ENCODE measurements around the gene DNAAF8.

DNA sequence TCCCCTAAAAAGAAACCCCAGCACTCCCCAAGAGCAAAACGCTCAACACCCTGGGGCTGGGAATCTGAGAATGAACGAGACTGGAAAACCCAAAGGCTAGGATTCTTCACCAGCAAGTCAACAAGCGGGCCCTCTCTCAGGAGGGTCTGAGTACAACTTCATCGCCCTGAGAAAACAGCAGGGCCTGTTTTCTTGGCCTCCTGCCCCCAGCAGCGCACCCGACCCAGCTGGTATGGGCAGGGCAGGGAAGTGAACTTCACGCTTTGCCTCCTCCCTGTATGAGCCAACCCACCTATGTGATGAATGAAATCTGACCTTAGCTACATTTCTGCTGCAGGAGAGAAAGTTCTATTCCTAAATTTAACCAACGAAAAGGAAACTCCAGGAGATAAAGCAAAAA lies 29.8 kb upstream of the DNAAF8 start:
- no peak for TF ChIP-seq CTCF (conservative IDR thresholded peaks at IDR 0.05 in 1 of 2, IDR thresholded peaks at IDR 0.05 in 1 of 2; ENCODE audit: extremely low read depth in 1 of 2, insufficient read depth in 1 of 2, low read depth in 1 of 2, low read length in 2 of 2)
- TF ChIP-seq EZH2 (IDR thresholded peaks at IDR 0.05; ENCODE audit: borderline replicate concordance, low read length) = no peak
